GM19351 (cell line): ENCODE measurements around the gene HAND2.

Experiments used
- ATAC-seq: cut with Tn5 transposase; IDR thresholded peaks from one replicate; pipeline ENCODE4 v1.9.1; 2021; ENCODE audit warnings: mild to moderate bottlenecking, moderate library complexity; ENCODE audit not compliant: unreplicated experiment

HAND2 gene

DNA sequence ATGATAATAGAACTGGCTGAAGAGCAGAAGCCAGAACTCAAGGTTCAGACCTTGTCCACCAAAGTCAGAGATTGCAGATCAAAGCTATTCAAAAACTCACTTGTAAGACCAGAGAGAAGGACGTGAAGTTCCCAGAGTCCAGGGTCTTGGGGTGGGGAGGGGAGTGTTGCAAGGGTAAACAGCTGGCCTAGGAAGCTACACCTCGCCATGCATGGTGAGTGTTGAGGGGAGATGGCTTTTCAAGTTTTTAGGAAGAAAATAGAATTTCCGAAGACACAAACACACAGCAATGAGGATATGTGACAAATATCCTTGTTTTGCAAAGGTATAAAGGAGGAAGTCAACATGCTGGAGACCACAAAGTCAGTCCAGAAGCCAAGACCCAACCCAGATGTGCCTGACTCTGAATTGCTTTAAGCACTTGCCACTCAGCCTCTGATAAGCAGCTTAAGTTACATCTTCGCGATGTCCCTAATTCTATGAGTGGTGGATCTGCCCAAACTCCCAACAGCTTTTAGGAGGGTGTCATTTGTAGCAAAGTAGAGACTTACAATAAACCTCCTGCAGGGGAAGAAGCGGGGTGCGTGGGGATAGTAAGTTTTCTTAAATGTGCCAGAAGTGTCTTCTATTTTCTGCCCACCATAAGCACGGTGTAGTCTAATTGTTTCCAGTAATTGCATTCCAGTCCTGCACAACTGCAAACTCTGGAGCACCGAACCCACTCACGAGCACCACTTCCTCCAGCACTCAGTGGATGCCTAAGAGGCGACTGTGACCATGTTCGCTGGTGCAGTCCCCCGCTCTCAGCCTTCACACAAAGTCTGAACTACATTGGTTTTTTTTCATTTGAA is 26.5 kb downstream of the HAND2 start:
- no peak for ATAC-seq

DNA sequence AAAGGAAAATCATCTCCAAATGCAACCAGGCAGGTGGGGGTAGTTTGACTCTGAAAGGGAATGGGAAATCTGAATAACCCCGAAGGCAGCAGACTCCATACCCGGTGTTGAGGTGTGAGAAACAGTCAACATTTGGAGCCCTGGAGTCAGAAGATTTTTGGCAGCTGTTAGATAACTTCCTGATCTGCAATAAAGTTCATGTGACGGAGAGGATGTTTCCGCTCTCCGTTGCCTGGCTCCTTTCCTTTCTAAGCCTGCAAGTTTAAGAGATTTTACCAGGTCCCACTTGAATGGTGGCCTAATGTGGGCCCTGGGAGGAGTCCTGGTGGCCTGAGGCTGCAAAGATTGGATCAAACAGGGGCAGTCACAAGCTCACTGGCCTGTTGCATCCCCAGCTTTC is 27.7 kb downstream of the HAND2 start:
- ATAC-seq, result no peak

DNA sequence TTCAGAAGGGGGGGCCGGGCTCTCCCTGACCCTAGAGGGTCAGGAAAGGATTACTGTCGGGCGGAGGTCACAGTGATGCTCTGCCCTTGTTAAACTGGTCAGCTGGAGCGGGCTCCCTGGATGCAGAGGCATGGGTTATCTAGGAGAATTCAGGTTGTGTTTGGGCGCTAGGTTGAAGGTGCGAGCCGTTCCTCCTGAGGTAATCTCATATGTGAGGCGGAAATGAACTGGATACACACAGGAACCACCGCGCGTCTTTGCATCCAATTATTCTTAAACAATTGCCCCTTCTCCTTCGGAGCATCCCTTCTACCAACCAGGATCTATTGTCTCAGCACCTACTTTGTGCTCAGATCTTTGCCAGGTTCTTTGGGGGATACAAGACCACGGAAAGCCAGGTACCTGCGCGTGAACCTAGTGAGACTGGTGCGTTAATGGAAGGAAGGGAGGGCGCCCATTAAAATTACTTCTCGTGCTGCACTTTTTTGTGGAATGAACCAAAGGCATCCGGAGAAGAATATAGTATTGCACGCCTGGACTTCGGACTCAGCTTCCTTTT is 28.4 kb downstream of the HAND2 start:
- ATAC-seq, result no peak

DNA sequence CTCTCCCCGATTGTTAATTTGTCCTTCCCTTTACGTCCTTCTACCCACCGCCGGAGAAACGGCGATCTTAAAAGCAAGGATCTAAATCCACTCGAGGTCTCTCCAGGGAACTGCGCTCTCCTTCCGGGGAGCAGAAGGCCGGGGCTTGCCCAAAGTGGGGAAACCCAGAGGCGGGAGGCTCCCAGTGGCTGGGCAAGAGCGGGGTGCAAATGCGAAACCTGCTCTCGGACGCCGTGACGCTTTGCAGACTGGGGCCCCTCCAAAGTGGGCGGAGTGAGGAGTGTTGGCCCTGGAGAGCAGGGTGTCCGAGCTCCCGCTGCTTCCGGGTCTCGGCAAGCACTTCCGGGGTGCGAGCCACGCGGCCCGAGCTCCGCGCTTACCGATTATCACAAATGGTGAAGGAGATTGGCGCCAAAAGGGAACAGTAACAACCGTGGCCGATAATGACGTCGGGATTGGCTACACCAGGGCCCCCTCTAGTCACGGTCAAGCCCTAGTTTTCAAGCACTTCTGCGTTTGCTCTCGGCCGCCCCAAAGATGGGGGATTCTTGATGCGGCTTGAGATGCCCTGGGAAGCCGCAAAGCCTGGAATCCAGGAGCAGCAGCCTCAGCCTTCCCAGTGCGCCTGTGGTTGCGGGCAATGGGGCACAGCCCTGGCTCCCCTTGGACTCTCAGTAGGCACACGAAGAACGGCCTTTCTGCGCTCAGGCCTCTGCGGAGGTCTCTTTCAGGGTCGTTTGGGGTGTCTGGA is 29.0 kb downstream of the HAND2 start:
- ATAC-seq, result no peak

DNA sequence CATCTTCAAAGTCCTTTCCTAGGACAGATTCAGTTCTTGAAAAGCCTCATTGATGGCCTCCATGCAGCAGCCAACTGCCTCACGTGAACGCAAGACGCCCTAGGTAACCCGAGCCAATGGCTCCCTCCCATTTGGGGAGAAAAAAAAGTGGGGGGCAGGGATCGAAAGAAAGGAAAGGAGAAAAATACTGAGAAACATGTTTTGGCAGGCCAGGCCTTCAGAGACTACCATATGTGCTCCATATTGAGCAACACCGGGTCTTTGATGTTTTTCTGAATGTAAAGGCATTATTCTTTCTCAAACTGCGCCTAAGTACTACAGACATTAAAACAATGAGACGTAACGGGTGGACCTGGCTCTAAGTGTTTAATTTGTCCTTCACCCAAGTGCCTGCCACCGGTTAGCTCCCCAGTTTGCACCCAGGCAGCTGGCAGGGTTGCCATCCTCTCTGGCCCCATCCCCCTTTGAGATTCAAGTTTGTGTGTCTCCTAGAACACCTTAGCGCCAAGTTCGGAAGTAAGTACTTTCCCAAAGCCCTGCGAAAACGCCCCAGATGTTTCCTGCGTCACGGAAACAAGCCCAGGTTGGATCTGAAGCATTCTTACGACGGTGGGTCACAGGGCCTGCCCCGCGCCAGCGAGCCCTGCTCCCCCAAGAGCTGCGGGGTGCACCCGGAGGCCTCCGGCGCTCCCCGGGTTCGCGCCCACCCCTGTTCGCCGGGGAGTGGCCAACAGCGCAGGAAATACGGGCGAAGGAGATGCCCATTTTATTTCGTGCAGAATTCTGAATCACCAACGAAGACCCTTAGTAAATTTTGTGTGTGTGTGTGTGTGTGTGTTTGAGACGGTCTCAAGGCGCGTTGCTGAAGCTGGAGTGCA is 30.1 kb downstream of the HAND2 start:
- no peak for ATAC-seq

DNA sequence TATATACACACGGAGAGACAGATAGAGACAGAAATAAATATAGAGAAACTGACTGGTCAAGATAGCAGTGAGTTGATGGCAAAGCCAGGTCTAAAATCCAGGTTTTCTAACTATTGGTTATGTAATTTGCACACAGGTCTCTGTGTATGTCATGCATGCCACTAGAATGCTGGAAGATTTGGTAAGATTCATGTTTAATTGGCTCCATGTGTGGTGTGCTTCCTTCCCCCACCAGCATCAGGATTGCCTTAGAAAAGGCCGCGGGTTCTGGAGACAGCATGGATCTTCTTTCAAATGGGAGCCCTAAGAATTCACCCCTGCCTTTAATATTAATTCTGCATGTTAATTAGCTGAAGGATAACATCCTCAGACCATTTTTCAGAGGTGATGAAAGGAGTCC is 31.3 kb downstream of the HAND2 start:
- ATAC-seq, result no peak

DNA sequence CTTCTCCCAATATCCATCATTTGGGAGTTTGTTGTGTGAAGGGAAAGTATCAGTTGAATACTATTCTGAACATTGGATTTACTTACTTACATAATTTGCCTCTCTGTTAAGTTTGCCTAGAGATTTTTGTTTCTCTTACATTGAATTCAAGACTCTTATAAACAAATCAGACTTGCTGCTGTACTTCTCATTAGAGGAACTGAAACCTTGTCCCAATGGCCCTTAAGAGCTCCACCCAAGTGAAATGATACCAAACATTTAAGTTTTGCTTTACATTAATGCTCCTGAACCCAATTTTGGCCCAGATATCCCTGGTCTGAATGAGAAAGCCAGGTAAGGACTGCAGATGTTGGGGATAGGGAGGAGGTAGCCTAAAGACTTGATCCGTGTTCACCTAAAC is 32.0 kb downstream of the HAND2 start:
- ATAC-seq, result peak; percentile 55

DNA sequence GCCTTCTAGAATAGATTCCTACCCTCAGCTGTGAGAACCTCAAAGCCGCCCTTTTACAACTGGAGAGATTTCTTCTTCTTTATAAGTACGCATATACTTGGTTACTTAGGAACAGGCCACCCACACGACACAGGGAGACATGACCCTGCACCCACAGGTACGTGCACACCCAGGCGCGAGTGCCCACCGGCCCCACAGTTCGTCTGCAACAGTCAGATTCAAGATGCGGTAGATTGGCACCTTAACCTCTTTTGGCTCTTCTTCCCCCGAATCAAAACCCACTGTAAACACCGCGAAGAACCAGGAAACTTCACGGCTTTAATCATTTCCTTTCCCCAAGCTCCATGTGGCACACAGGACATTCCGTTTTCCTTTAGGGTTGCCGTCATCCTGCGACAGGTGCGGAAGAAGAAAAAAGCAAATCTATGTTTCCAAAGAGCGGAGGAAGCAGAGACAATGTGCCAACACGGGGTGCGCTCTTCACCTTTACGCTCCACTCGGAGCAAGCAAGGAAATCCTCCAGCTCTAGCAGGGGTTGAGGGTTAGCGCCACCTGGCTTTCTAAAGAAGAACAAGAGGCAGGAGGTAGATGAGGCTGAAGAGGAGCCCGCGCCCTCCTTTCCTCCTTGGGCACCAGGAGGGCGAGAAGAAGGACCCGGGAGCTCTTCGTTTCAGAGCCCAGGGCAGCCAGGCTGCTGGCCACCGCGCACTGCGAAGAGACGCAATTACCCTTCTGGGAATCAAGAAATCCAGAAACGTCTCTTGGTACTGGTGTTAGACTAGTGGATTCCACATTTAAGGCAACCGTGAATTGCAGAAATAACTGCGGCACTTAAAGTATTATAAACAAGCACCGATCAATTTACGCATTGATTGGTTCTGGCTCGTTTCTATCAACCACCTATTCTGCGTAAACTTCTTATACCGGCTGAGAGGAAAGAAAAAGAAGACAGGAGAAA is 35.7 kb downstream of the HAND2 start:
- peak; percentile 97 for ATAC-seq

DNA sequence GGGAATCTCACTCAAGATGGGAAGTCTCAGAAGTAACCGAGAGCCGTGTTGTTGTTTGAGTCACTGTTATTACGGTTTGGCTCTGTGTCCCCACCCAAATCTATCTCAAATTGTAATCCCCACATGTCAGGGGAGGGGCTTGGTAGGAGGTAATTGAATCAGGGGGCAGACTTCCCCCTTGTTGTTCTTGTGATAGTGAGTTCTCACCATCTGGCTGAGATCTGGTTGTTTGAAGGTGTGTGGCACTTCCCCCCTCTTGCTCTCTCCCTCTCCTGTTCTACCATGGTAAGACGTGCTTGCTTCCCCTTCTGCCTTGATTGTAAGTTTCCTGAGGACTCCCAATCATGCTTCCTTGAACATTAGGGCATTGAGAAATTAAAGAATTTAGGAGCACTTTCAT is 37.0 kb downstream of the HAND2 start:
- no peak for ATAC-seq

DNA sequence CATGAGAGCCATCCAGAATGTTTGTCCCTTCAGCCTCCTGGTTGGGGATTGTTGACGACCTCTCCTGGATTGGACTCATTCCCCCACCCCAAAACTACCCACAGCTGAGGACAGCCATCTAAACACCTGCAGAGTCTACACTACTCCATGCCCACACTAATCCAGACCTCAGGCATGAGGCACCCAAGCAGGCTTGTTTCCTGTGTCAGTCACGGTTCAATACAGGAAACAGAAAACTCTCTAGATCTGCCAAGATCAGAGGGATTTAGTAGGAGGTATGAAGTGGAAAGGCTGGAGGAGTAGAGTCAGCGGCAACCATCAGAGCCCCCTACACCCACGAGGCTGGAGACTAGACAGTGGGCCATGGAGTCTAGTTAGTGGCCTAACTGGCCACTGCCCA is 37.7 kb downstream of the HAND2 start:
- ATAC-seq, result no peak

DNA sequence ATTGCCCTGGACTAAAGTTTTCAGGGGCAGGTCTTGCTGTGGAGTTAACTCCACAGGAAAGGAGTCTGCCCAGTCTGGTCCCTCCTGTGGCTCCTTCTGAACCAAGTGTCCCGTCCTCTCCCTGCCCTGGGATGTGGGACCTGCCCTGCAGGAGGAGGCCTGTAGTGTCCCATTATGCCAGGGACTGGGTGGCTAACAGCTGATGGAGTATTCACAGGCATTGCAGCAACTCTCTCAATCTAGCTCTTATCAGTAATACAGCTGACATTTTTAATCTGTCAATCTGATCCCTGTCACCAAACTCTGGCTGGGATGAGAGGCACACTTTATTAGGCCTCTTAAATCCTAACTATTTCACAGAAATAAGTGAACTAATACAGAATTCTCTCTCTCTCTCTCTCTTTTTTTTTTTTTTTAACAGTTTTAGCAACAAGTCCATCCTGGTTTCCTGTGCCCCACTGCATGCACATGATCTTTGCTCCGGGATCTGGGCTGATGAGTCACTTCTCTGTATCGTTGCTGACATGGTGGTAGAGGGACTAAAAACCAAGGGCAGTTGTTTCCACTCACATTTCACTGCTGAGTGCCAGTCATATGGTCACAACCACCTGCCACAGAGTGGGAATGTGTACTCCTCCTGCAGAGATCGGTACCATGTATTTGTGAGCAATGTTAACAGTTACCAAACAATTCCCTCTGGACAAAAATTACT is 39.1 kb downstream of the HAND2 start:
- ATAC-seq, result no peak

DNA sequence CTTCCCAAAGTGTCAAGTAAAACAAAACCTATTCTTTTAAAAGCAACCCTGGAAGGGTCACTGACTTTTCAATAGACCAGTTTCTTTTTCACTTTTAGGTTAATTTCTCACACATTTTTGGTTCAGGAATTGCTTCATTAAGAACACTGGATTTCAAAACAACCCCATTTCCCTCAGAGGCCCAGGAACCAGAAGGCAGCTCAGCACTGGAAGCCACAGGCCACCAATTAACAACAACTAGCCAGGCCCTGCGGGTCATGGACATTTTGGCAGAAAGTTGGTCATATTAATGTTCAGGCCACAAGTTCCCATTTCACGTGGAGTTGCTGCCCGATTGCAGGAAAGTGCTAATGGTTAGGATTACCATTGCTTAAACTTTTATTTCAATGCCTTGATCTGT is 39.8 kb downstream of the HAND2 start:
- ATAC-seq, result no peak

DNA sequence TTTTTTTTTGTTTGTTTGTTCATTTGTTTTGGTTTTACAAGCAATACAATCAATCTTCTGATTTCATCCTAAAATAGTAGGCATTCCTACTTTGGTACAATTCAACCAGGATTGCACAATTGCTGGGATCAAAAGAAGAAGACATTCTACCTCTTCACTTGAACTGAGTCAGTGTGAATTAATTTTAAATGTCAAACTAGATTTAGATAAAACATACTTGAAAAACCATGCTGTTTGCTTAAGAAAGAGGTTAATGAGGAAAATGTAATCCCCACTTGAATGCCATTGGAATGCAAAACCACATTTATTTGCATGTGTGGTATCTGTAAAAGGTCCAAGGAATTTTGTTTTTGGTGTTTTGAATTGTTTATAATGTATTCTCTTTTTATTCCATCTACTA is 40.5 kb downstream of the HAND2 start:
- ATAC-seq, result no peak

DNA sequence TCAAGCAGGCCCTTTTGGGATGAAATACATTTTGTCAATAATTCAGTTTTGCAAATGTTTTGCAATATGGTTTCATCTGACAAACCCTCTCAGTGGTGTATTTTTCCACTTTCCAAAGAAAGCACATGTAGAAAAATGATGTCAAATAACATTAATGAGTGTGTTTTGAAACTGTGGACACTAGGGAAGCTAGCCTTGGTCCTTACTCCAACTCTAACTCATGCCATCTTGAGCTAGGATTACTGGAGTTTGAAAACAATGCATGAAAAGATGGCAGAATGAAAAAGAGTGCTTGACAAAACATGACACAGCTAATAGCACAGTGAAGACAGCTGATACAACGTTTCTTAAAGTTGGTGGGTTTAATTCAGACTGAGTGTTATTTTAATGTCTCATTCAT is 41.4 kb downstream of the HAND2 start:
- no peak for ATAC-seq

DNA sequence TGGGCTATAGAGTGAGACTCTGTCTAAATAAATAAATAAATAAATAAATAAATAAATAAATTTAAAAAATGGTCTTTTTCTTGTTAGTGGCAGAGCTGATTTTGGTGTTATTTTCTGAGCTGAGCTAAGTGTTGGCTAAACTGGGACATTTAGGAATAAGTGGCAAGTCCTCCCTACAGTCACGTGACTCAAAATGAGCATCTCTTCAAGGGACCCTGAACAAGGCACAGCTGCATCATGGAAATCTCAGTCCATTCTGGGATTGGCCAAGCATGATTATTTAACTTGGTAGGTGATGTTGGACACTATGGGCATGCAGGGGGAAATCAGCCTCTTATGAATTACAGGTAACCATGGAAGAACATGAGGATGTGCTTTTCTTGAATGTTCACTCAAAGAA is 42.0 kb downstream of the HAND2 start:
- ATAC-seq, result no peak

DNA sequence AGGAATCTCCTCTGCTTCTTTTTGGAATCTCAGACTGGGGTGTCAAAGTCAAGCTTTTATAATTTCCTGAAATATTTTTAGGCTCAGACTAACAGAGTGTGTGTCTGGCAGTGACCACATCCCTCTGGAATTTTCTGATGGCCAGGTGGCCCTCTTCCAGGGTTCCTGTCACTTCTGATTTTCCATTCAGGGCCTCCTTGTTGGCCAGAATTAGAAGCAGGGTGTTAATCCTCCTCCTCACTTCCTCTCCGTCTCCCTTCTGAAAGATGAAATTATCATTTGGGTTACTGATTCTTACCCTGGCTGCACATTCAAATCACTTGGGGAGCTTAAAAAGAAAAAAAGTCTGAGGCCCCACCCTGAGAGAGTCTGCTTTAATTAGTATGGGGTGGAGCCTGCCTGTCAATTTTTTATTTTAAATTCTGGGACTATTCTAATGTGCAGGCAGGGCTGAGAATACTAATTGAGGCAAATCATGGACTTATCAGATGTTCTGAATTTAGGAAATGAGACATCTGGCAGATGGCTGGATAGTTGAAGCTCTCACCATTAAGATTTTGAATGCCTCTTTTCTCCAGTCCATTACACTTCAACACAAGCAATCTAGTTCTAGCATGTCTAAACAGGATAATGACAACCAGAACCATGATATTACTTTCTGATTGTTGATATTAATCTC is 43.2 kb downstream of the HAND2 start:
- ATAC-seq, result no peak

DNA sequence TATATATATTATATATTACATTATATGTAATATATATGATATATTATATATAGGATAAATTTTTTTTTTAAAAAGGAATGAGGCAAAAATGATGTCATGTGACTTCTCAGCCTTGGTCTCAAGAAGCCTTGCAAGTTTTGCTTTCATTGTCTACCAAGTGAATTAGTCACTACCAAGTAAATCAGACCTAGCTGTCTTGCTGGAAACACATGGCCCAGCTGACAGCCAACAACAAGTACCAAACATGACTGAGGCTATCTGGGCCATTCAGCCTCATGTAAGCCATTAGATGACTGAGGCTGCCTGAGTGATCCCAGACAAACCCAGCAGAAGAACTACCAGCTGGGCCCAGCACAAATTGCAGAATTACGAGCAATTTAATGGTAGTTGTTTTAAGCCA is 44.9 kb downstream of the HAND2 start:
- ATAC-seq, result no peak

DNA sequence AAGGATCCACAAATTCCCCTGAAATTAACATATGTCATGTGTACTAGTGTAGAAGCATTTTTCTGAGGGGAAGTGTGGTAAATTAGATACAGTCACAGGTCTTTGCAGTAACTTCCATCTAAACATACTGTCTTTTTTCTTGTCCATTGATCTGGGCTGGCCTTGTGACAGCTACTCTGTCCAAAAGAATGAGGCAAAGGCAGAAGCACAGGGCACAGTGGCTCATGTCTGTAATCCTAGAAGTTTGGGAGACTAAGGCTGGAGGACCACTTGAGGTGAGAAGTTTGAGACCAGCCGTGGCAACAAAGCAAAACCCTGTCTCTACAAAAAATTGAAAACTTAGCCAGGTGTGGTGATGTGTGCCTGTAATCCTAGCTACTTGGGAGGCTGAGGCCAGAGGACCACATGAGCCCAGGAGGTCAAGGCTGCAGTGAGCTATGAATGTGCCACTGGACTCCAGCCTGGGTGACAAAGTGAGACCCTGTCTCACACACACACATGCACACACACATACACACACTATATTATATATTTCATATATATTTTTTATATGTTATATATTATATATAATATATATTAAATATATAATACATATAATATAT is 47.6 kb downstream of the HAND2 start:
- ATAC-seq, result no peak
